Vagina (tissue), 2 donors: ENCODE results near the gene RNF166. TPM values are rescaled to one million over a fixed set of nuclear protein-coding genes. Genes with fewer than 3 reads are reported as not detected.

Source experiments
- DNase-seq, 2 donors: peaks; one replicate each; pipeline ENCODE4 v3.0.0-alpha.2; 2017; ENCODE audit errors: extremely low spot score in 2 of 2
- H3K27ac ChIP-seq: fragments of 200-600 bp; sonication (generic); one replicate; pipeline ENCODE4 v1.5.1; 2019
- H3K27me3 ChIP-seq: fragments of 200-600 bp; sonication (generic); one replicate; pipeline ENCODE4 v1.5.1; 2019
- H3K36me3 ChIP-seq, 2 donors: fragments of 200-600 bp; sonication (generic); one replicate each; pipeline ENCODE4 v1.5.1; 2017 to 2019
- H3K4me1 ChIP-seq: fragments of 200-600 bp; sonication (generic); one replicate; pipeline ENCODE4 v1.5.1; 2019
- H3K4me3 ChIP-seq, 2 donors: fragments of 200-600 bp; sonication (generic); 1 replicate in 1 of 2; 2 replicates in 1 of 2; pipeline ENCODE4 v1.5.1; 2016 to 2019
- H3K9me3 ChIP-seq: fragments of 200-600 bp; sonication (generic); one replicate; pipeline ENCODE4 v1.5.1; 2019
- CTCF ChIP-seq, 3 experiments: fragments of 450-650 bp in 2 of 3; fragments of 200-600 bp in 1 of 3; sonication (generic) in 1 of 3; IDR thresholded peaks; one replicate each; pipeline ENCODE4 v1.5.1; 2017 to 2019; ENCODE audit warnings: antibody characterized with exemption in 3 of 3, mild to moderate bottlenecking in 2 of 3, moderate library complexity in 2 of 3
- POLR2A ChIP-seq, 2 donors: fragments of 450-650 bp; IDR thresholded peaks; one replicate each; pipeline ENCODE4 v1.6.1; 2017; ENCODE audit warnings: antibody characterized with exemption in 2 of 2, mild to moderate bottlenecking in 2 of 2, moderate library complexity in 2 of 2
- POLR2AphosphoS5 ChIP-seq, 2 donors: sonication (generic); formaldehyde crosslinking; IDR thresholded peaks; one replicate each; pipeline ENCODE4 v1.9.0; 2017; ENCODE audit warnings: antibody characterized with exemption in 2 of 2, mild to moderate bottlenecking in 2 of 2, low read depth in 1 of 2; ENCODE audit not compliant: insufficient read depth in 1 of 2
- intact Hi-C: fragments of 100-400 bp; cut with DNase I; formaldehyde crosslinking; loops from one replicate; pipeline ENCODE4 v1.15.1; 2023
- total RNA-seq: library from RNA; depleted of rRNA; stranded (reverse); fragments of >200 nt; gene quantifications from one replicate; pipeline ENCODE4 v1.2.3, GENCODE V29; 2016

The RNF166 gene
- total RNA-seq, 1 donor from 2014 or later = 26.5 TPM

- Histone ChIP-seq H3K9me3 (no peaks in the 10 kb centered on the region), H3K27ac (no peak overlapping the region), H3K4me1 (peaks cover 72% of the 10 kb centered on the region), H3K36me3 (no peaks in the 10 kb centered on the region), H3K27me3 (no peaks in the 10 kb centered on the region), H3K4me3 (no peak overlapping the region)
- TF ChIP-seq POLR2AphosphoS5 (IDR thresholded peaks at IDR 0.05; ENCODE audit: insufficient read depth in 1 of 2, low read depth in 1 of 2) = no peak
- no peak for TF ChIP-seq POLR2A (IDR thresholded peaks at IDR 0.05)
- TF ChIP-seq CTCF (IDR thresholded peaks at IDR 0.05) = no peak
- intact Hi-C loops = loop anchor here (5.0 to 10.0 kb wide), 2 partner anchors 58 to 979 kb away; partner anchors contain the start of genes SNAI3, VPS9D1 and ZNF276
- no peak for DNase-seq
Observed at GRCh38 chr16:88742896-88743605, 36.8 kb upstream of the RNF166 start.

- H3K4me1 ChIP-seq = peaks cover 65% of the 10 kb centered on the region
- no peak for DNase-seq
- H3K9me3 ChIP-seq = no peaks in the 10 kb centered on the region
- H3K27ac ChIP-seq = no peak overlapping the region
- no peaks in the 10 kb centered on the region for H3K36me3 ChIP-seq
- H3K27me3 ChIP-seq = no peaks in the 10 kb centered on the region
- no peak overlapping the region for H3K4me3 ChIP-seq
- TF ChIP-seq POLR2A (IDR thresholded peaks at IDR 0.05) (no peak), CTCF (IDR thresholded peaks at IDR 0.05) (no peak), POLR2AphosphoS5 (IDR thresholded peaks at IDR 0.05; ENCODE audit: insufficient read depth in 1 of 2, low read depth in 1 of 2) (no peak)
- intact Hi-C loops = loop anchor here (5.0 to 10.0 kb wide), 2 partner anchors 57 to 981 kb away; partner anchors contain the start of genes SNAI3, VPS9D1 and ZNF276
Observed at GRCh38 chr16:88741368-88741767, 35.2 kb upstream of the RNF166 start.

GRCh38 chr16:88740727-88741055 lies 34.5 kb upstream of the RNF166 start:
- H3K27ac ChIP-seq = no peak overlapping the region
- H3K4me1 ChIP-seq = peaks cover 58% of the 10 kb centered on the region
- no peaks in the 10 kb centered on the region for H3K36me3 ChIP-seq
- no peaks in the 10 kb centered on the region for H3K27me3 ChIP-seq
- no peak overlapping the region for H3K4me3 ChIP-seq
- intact Hi-C loops = loop anchor here (5.0 to 10.0 kb wide), 2 partner anchors 56 to 982 kb away; partner anchors contain the start of genes SNAI3, VPS9D1 and ZNF276
- TF ChIP-seq CTCF (IDR thresholded peaks at IDR 0.05) = no peak
- no peak for TF ChIP-seq POLR2AphosphoS5 (IDR thresholded peaks at IDR 0.05; ENCODE audit: insufficient read depth in 1 of 2, low read depth in 1 of 2)
- TF ChIP-seq POLR2A (IDR thresholded peaks at IDR 0.05) = no peak
- no peaks in the 10 kb centered on the region for H3K9me3 ChIP-seq
- no peak for DNase-seq

- Histone ChIP-seq H3K4me1 (peaks cover 53% of the 10 kb centered on the region), H3K9me3 (no peaks in the 10 kb centered on the region), H3K27me3 (no peaks in the 10 kb centered on the region), H3K36me3 (peaks cover 0 to under 1% of the 10 kb centered on the region in 2 donors), H3K4me3 (no peak overlapping the region), H3K27ac (no peak overlapping the region)
- intact Hi-C loops = loop anchor here (2.0 to 10.0 kb wide), 4 partner anchors 45 to 982 kb away; partner anchors contain the start of genes PIEZO1, SNAI3, VPS9D1 and ZNF276
- TF ChIP-seq POLR2AphosphoS5 (IDR thresholded peaks at IDR 0.05; ENCODE audit: insufficient read depth in 1 of 2, low read depth in 1 of 2) (no peak), CTCF (IDR thresholded peaks at IDR 0.05) (no peak), POLR2A (IDR thresholded peaks at IDR 0.05) (no peak)
- no peak for DNase-seq
Observed at GRCh38 chr16:88739977-88740726, 33.9 kb upstream of the RNF166 start.
